Fibroblast of villous mesenchyme (primary cell): ENCODE measurements around the gene MDH1B. TPM values are rescaled to one million over a fixed set of nuclear protein-coding genes. Genes with fewer than 3 reads are reported as not detected.

Experiments used
- DNase-seq: peaks from one replicate; pipeline ENCODE4 v3.0.0-alpha.2; 2010; ENCODE audit warnings: low read depth
- H3K4me3 ChIP-seq: 2 replicates; pipeline ENCODE4 v1.5.1; 2011; ENCODE audit warnings: low read depth, mild to moderate bottlenecking, low read length
- CTCF ChIP-seq: IDR thresholded peaks from 2 replicates; pipeline ENCODE4 v1.5.1; 2012; ENCODE audit warnings: low read depth, mild to moderate bottlenecking, low read length; ENCODE audit not compliant: insufficient read depth
- total RNA-seq: library from RNA; depleted of rRNA; stranded (reverse); fragments of >200 nt; gene quantifications from 2 replicates; pipeline ENCODE4 v1.2.3, GENCODE V29; 2012

Gene MDH1B
- total RNA-seq, 1 donor = 1.3 TPM

- H3K4me3 ChIP-seq = no peak overlapping the region
- DNase-seq = no peak
- no peak for TF ChIP-seq CTCF
Measured at GRCh38 chr2:206792645-206793044, 27.5 kb upstream of the MDH1B start.

GRCh38 chr2:206790311-206790935 is 25.3 kb upstream of the MDH1B start:
- no peak overlapping the region for H3K4me3 ChIP-seq
- TF ChIP-seq CTCF = no peak
- DNase-seq = peak; percentile 65

- H3K4me3 ChIP-seq = no peak overlapping the region
- no peak for DNase-seq
- no peak for TF ChIP-seq CTCF
Measured at GRCh38 chr2:206784559-206785353, 19.6 kb upstream of the MDH1B start.

GRCh38 chr2:206783718-206784117 is 18.6 kb upstream of the MDH1B start:
- peak; percentile 66 for TF ChIP-seq CTCF
- no peak for DNase-seq
- H3K4me3 ChIP-seq = no peak overlapping the region

- H3K4me3 ChIP-seq = no peak overlapping the region
- no peak for TF ChIP-seq CTCF
- DNase-seq = no peak
Measured at GRCh38 chr2:206780671-206781070, 15.5 kb upstream of the MDH1B start.

GRCh38 chr2:206776432-206776831 is 11.3 kb upstream of the MDH1B start:
- DNase-seq = no peak
- TF ChIP-seq CTCF = no peak
- no peak overlapping the region for H3K4me3 ChIP-seq
